HT-29 (cell line): ENCODE data around the gene FOXL2NB. TPM values are rescaled to one million over a fixed set of nuclear protein-coding genes. Genes with fewer than 3 reads are reported as not detected.

Source experiments
- DNase-seq: peaks from one replicate; pipeline ENCODE4 v3.0.0-alpha.2; 2015; ENCODE audit warnings: low spot score
- total RNA-seq: library from RNA; depleted of rRNA; stranded (reverse); fragments of >200 nt; shearing (Covaris generic); gene quantifications from 2 replicates; pipeline ENCODE4 v1.2.3, GENCODE V29; 2014; rRNA removed

Gene FOXL2NB
- total RNA-seq, 1 experiment from 2014 or later = not detected

GRCh38 chr3:138995706-138996105 is 48.7 kb downstream of the FOXL2NB start:
- DNase-seq = no peak

Other genes with a start within 250 kb of the FOXL2NB start
- 8.6 and 10.3 TPM in 2 replicates for gene PIK3CB, start 112.3 kb upstream of the FOXL2NB start, total RNA-seq
- not detected in 2 replicates for gene FOXL2, start 80 bp upstream of the FOXL2NB start, total RNA-seq
- gene PRR23A, start 59.1 kb downstream of the FOXL2NB start, total RNA-seq = not detected in 2 replicates
- gene PRR23B, start 73.7 kb downstream of the FOXL2NB start, total RNA-seq = not detected in 2 replicates
- gene PRR23C, start 97.7 kb downstream of the FOXL2NB start, total RNA-seq = not detected in 2 replicates